A172 (cell line): ENCODE measurements around the gene TACR2. TPM values are rescaled to one million over a fixed set of nuclear protein-coding genes. Genes with fewer than 3 reads are reported as not detected.

Experiments used
- DNase-seq: peaks from one replicate; pipeline ENCODE4 v3.0.0-alpha.2; 2015; ENCODE audit warnings: low spot score
- total RNA-seq: library from RNA; depleted of rRNA; stranded (reverse); fragments of >200 nt; shearing (Covaris generic); gene quantifications from 2 replicates; pipeline ENCODE4 v1.2.3, GENCODE V29; 2014

Gene TACR2
- total RNA-seq, 1 experiment from 2014 or later = not detected

GRCh38 chr10:69419096-69419743, 2.5 kb upstream of the TACR2 start:
- DNase-seq = no peak

- DNase-seq = no peak
Observed at GRCh38 chr10:69418052-69418752, 1.5 kb upstream of the TACR2 start.

DNA sequence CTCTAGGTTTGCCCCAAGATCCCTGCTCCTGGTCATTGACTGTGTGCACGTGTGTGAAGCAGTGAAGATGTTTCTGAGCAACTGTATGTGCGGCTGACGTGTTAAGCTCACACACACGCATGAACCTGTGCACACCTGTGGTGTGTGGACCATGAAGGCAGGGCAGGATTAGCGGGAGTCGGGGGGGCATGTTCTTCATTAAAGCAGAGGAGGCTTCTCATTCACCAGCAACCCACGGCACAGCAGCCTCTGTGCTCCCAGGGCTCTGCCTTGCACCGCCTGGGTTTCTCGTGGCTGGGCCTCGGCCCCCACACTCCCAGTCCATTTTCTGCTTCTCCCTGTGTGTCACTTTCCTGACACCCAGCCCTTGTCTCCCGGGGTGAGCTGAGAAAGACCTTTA, 824 bp upstream of the TACR2 start:
- no peak for DNase-seq

DNA sequence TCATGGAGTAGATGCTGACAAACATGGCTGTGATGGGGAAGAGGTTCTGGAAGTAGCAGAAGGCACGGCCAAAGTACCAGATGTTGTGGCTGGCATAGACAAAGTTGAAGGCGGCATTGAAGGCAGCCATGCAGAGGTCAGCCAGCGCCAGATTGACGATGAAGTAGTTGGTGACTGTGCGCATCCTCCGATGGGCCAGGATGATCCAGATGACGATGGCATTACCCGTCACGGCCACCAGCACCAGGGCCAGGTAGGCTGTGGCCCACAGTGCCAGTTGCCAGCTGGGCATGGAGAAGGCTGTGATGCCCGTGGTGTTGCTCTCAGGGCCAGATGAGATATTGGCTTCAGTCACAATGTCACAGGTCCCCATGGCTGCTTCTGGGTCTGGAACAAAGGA, 767 bp downstream of the TACR2 start:
- no peak for DNase-seq

GRCh38 chr10:69415049-69415448, 1.7 kb downstream of the TACR2 start:
- no peak for DNase-seq

DNA sequence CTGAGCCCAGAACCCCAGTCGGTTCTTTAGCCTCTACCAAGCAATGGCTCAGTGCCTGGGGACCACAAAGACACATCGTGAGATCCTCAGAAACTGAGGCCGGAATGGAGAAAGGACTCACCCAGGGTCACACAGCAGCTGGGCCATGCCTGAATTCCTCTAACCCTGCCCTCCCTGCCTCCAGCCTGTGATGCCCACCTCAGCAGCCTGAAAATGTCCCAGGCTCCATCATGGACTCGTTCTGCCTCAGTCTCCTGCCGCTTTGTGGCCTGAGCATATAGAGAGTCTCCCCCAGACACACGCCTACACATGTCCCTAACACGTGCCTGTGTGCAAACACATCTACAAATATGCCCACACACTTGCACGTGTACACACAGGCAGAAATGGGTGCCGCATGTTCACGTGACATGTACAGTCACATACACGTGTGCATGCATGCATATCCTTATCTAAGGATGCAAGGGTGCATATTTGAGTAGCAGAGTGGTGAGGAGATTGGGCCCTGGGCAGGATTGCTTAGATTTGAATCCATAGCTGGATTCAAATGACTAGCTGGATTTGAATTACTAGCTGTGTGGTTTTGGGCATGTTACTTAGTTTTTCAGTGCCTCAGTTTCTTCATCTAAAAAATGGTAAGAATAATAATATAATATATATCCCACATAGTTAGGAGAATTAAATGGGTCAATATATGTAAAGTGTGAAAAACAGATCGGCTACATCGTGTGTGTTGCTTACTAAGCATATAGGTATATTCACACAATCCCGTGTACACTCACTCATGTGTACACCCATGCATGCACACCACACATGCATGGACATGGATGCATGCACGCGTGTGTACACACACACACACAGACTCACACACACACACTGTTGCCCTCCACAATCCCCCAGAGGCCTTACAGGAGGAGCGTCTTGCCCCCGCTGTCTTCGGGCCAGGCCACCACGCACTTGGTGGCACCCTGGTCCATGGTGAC, 2.4 kb downstream of the TACR2 start:
- DNase-seq = no peak

- peak; percentile 46 for DNase-seq
Observed at GRCh38 chr10:69413221-69413865, 3.4 kb downstream of the TACR2 start.

- DNase-seq = no peak
Observed at GRCh38 chr10:69412232-69412790, 4.4 kb downstream of the TACR2 start.

DNA sequence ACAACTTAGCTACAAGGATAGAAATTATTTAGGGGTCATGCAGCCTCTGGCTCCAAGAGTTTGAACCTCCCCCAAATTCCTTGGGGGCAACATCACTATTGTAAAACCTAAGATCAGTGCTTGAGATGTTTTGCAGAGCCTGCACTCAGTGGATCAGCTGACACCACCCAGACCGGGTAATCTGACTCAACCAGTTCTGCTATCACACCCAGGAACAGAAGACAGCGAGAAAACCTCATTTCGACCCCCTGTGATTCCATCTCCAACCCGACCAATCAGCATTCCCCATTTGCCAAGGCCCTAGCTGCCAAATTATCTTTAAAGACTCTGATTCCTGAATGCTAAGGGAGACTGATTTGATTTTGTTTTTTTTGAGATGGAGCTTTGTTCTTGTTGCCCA, 5.2 kb downstream of the TACR2 start:
- DNase-seq = no peak

DNA sequence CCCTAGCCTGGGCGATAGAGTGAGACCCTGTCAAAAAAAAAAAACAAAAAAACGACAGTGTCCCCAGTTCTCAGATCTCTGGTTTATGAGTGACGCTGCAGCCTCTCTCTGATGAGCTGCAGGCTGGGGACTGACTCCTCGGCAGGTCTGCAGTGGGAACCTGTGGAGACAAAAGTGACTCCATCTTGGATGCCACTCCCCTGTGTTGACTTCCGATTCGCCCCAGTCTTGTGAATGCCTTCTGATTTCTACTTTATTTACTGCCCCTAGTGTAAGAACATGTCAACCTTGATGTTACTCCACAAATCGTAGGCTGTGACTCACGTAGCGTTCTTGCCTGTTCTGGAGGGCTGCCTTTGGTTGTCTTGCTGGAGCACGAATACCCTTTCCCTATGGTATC, 6.2 kb downstream of the TACR2 start:
- no peak for DNase-seq

- DNase-seq = no peak
Observed at GRCh38 chr10:69409968-69410367, 6.8 kb downstream of the TACR2 start.

DNA sequence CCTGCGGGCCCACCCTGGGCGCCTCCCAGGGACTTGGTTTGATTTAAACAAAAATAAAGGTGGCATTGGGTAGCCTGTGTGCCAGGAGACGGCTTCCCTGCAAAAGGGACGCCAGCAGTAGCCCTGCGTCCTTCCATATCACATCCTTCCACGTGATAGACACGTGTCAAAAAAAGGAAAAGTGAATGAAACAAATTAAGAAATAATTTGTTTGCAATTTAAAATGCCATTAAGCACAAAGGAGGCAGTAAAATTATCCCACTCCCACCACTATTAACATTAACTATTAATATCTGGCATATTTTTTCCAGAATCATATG, 7.6 kb downstream of the TACR2 start:
- no peak for DNase-seq

GRCh38 chr10:69408318-69409175, 8.2 kb downstream of the TACR2 start:
- peak; percentile 90 for DNase-seq

DNA sequence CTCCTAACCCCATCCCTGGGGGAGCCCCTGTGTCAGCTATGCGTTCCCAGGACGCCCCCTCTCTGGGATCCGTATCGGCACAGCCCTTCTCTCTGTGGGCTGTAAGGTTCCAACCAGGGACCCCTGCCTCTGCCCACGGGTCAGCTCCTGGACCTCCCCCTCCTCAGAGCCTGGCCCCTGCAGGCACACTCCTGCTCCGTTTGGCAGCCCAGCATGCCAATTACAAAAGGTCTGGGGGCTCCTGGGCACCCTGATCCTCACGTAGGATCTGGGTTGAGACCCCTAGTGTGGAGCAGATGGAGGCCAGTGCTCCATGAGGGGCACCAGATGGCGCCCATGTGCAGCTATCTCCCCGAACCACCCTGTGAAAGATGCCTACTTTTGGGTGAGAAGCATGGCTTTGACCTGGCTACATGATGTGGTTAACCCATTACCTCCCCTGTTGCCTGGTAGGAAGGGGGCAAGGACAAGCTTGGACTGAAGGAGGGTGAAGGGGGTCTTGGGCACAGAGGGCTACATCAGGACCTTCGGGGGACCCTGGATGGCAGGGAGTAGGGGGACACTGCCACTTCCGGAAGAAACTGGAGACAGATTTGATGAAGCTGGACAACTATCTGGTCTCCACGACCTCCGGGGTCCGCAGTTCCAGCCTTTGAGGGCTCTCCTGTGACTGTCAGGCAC, 9.0 kb downstream of the TACR2 start:
- DNase-seq = peak; percentile 40

GRCh38 chr10:69406816-69407580, 9.7 kb downstream of the TACR2 start:
- no peak for DNase-seq

GRCh38 chr10:69406302-69406811, 10.4 kb downstream of the TACR2 start:
- DNase-seq = peak; percentile 75

DNA sequence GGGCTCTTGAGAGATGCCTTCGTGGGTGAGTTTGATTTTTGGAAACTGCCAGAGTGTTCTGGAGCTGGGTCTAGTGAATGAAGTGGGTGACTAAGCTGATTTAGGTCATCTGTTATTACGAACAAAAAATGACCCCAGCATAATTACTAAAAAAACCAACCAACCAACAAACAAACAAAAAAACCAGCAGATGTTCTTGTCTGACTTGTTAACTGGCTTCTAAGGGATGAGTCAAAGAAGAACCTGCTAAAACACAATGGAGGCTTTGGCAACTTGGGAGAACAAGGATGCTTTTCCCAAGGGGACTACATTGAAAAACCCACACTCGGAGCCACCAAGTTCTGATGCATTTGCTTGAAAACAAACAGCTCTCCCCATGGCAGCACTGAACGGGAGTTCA, 11.5 kb downstream of the TACR2 start:
- no peak for DNase-seq

DNA sequence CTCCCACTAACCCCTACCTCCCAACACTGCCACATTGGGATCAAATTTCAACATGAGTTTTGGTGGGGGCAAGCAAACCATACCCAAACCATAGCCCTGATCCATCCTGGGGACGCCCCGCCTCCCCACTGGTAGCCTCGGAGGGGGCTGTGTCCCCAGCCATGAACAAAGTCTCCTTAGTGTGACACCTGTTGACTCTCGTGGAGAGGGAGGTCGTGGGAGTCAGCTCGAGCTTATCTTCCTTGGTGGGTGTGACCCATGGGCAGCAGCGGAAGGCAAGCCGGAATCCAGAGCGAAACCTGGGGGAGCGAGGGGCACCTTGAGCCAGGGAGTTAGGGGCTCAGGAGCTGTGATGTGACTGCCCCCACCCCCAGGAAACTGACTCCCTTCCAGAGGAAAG, 11.9 kb downstream of the TACR2 start:
- no peak for DNase-seq

- no peak for DNase-seq
Observed at GRCh38 chr10:69403519-69403918, 13.2 kb downstream of the TACR2 start.
